KOPT-K1 (cell line): ENCODE measurements around the gene SUGP2.

Experiments
- H3K27ac ChIP-seq: fragments of 200-600 bp; sonication (generic); 2 replicates; pipeline ENCODE4 v1.5.1; 2016; ENCODE audit warnings: antibody characterized with exemption, mild to moderate bottlenecking, low read depth, low read length; ENCODE audit not compliant: poor library complexity, severe bottlenecking
- H3K36me3 ChIP-seq: fragments of 200-600 bp; sonication (generic); 2 replicates; pipeline ENCODE4 v1.5.1; 2017; ENCODE audit warnings: antibody characterized with exemption, mild to moderate bottlenecking, low read length, moderate library complexity; ENCODE audit not compliant: insufficient read depth
- H3K9me3 ChIP-seq: fragments of 200-600 bp; sonication (generic); 2 replicates; pipeline ENCODE4 v1.5.1; 2017; ENCODE audit warnings: antibody characterized with exemption, low read length, mild to moderate bottlenecking; ENCODE audit not compliant: insufficient read depth, poor library complexity, severe bottlenecking

The SUGP2 gene

GRCh38 chr19:18946335-18946734 is 87.0 kb downstream of the SUGP2 start:
- Histone ChIP-seq H3K27ac (no peak overlapping the region), H3K36me3 (no peaks in the 10 kb centered on the region), H3K9me3 (no peaks in the 10 kb centered on the region)

GRCh38 chr19:18945297-18945696 is 88.0 kb downstream of the SUGP2 start:
- Histone ChIP-seq H3K9me3 (no peaks in the 10 kb centered on the region), H3K27ac (no peak overlapping the region), H3K36me3 (no peaks in the 10 kb centered on the region)

GRCh38 chr19:18943465-18943864 is 89.9 kb downstream of the SUGP2 start:
- Histone ChIP-seq H3K9me3 (no peaks in the 10 kb centered on the region), H3K27ac (no peak overlapping the region), H3K36me3 (no peaks in the 10 kb centered on the region)

- H3K9me3 ChIP-seq = no peaks in the 10 kb centered on the region
- H3K27ac ChIP-seq = no peak overlapping the region
- no peaks in the 10 kb centered on the region for H3K36me3 ChIP-seq
These were observed 90.6 kb downstream of the SUGP2 start for GRCh38 chr19:18942692-18943091.

GRCh38 chr19:18941628-18942354 is 91.5 kb downstream of the SUGP2 start:
- no peaks in the 10 kb centered on the region for H3K9me3 ChIP-seq
- no peak overlapping the region for H3K27ac ChIP-seq
- no peaks in the 10 kb centered on the region for H3K36me3 ChIP-seq
